GM21825 (cell line): ENCODE data around the gene KCNQ4.

Experiments
- ATAC-seq: cut with Tn5 transposase; IDR thresholded peaks from one replicate; pipeline ENCODE4 v1.9.1; 2021; ENCODE audit warnings: mild to moderate bottlenecking, moderate library complexity; ENCODE audit not compliant: unreplicated experiment

Gene KCNQ4

DNA sequence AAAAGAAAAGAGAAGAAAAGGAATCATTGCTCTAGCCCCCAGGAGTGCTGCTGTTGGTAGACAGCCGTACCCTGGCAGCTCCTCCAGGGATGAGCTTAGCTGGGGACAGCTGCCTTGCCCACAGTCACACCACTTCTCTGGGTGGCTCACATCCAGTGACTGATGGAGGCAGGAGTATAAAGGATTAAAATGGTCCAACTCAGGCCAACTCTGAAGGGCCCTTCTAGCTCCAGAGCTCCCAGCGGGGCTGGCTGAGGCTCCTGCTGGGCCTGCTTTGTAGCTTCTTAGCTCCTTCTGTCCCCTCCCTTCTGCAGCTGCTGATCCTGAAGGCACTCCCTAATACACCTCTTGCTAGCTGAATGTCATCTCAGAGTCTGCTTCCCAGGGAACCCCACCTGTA is 74.2 kb downstream of the KCNQ4 start:
- no peak for ATAC-seq

DNA sequence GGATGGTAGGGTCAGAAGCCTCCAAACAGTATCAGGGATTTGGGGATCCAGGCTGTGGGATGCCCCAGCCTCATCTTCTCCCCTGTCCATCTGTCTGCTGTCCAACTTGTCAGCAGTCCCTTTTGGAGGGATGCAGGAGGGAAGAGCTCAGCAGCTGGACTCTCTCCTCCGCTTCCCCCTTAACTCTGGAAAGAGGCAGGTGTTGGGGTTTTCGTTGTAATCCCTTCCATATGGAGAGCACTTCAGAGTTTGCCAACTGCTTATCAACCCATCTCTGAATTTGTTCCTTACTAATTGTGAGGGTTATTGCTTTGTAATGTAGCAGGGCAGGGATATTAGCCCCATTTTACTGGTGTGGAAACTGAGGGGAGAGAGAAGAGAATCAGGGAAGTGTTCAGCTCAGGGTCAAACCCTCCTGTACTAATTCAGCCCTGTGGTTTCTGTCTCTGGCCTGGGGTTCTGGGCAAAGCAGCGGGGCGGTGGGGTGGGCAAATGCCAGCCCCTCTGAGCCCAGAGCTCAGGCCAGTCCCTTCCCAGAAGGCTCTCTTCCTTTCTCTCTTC is 75.3 kb downstream of the KCNQ4 start:
- ATAC-seq, result no peak

DNA sequence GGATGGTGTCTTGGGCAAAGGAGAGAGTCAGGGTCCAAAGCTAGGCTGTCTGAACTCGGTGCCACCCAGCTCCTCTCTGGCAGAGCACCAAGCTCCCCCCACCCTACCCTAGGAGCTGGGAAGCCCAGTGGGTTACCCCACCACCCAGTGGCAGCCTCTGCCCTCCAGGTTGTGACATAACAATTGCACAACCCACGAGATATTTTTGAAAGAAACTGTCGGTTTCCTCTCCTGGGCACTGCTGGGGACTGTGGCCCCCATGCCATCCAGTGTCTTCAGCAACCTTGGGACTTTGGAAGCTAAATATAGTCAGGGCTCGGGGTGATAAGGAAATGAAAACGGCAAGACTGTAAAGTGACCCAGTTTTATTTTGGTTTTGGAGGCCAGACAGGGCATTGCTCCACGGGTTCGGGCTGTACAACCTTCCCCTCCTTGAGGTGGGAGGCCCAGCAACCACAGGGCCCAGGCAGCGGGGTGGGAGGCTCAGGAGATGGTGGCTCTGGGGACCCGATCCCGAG is 77.2 kb downstream of the KCNQ4 start:
- ATAC-seq, result no peak

DNA sequence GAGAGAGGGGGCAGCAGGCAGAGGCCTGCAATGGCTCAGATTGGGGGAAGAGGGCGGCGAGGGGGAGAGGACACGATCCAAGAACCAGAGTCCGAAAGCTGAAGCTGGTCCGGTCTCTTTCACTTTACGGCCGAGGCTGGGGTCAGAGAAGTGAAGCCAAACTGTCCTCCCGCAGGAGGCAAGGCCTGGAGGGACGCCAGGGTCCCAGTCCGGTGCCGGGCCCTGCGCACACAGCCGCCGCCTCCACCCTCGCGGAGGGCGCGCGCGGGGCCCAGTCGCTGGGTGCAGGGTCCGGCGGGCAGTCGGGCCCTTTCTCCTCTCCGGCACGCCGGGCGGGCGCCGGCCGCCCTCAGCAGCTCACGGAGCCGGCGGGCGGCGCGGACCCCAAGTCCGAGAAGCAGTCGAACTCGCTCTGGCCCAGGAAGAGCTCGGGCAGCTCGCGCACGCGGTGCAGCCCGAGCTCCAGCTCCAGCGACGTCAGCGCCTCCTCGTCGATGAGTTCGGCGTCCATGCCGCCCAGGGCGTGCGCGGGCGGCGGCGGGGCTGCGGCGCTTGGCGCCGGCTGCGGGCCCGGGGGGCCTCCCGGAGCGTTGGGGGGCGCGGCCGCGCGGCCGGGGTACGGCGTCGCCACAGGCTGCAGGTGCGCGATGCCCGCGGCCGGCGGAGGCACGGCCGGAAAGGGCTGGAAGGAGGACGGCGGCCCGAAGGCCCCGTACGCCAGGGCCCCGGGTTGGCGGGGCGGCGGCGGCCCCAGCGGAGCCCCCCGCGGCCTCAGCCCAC is 77.8 kb downstream of the KCNQ4 start:
- ATAC-seq, result no peak

DNA sequence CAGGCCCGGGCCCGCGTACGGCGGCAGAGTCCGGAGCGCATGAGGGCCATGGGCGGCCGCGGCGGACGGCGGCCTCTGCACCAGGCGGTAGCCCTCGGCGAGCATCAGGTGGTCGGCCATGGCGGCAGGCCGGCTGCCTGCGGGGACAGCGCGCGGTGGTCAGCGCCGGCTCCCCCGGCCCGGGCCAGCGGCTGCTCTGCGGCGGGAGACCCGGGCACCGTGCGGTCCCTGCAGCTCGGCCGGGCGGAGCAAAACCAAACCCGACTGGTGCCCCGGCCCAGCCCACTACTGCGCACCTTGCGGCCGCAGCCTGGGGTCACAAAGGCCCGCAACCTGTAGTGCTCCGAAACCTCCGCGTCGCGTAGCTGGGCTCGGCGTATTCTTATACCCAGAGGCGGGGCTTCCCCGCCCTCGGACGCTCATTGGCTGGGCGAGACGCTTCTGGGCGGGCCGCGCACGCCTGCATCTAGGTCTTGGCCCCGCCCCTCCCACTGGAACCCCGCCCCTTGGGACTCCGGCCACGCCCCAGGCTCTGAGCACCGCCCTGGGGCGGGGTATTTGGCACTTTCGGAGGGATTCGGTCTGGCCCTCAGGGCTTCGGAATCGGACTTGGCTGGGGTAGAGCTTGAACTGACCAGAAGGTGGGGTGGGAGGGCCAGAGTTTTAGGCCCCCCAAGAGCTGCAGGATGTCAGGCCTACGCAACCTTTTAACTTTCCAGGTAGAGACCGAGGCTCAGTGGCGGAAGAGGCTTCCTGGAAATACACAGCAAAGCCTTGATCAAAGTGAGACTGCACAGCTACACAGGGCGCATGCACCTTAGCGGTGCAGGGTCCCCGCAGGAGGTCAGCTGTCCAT is 78.6 kb downstream of the KCNQ4 start, which contains the start of gene CITED4:
Gene CITED4 (minus strand): TSS at position 356 of the 856 bp plus-strand sequence. CDS start 236 bp downstream, at position 120.
- ATAC-seq, result peak; percentile 93

DNA sequence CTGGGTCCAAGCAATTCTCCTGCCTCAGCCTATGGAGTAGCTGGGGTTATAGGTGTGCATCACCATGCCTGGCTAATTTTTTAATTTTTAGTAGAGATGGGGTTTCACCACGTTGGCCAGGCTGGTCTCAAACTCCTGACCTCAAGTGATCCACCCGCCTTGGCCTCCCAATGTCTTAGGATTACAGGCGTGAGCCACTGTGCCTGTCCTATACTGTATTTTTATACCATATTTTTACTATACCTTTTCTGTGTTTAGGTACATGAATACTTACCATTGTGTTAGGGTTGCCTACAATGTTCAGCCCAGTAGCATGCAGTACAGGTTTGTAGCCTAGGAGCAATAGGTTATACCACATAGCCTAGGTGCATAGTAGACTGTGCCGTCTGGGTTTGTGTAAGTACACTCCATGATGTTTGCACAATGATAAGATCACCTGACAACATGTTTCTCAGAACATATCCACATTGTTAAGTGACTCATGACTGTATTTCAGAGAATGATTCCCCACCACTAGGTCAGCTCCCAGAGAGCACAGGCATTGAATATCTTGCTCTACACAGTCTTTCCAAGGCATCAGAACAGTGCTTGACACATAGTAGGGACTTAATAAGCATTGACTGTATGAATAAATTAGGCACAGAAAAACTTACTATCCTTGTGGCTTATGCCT is 84.6 kb downstream of the KCNQ4 start:
- no peak for ATAC-seq

DNA sequence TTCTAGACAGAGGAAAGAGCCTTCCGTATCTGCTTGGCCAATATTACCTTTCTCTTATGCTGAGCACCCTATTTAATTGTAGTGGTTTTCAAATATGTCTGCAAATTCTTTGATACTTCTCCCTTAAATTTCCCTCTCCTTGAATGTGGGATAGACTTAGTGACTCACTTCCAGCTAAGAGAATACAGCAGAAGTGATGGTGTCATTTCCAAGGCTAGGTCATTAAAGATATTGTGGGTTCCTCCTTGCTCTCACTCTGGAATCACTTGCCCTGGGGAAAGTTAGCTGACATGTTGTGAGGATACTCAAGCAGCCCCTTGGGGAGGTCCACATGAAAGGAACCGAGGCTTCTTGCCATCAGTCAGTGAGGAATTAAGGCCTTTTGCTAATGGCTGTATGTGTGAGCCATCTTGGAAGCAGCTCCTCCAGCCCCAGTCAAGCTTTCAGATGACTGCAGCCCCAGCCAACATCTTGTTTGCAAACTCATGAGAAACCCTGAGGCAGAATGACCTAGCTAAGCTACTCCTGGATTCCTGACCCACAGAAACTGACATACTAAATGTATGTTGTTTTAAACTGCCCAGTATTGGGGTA is 86.6 kb downstream of the KCNQ4 start:
- ATAC-seq, result no peak

DNA sequence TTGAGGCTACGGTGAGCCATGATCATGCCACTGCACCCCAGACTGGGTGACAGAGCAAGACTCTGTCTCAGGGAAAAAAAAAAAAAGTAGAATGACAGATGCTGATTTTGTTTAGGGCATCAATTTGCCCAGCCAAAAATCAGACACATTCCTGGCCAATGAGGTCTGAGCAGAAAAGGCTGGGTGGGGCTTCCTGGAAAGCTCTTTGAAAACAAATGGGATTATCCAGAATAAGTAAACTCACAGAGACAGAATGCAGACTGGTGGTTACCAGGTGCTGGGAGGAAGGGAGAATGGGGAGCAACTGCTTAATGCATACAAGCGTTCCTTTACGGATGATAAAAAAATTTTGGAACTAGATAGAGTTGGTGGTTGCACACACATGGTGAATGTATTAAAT is 88.7 kb downstream of the KCNQ4 start:
- ATAC-seq, result no peak

DNA sequence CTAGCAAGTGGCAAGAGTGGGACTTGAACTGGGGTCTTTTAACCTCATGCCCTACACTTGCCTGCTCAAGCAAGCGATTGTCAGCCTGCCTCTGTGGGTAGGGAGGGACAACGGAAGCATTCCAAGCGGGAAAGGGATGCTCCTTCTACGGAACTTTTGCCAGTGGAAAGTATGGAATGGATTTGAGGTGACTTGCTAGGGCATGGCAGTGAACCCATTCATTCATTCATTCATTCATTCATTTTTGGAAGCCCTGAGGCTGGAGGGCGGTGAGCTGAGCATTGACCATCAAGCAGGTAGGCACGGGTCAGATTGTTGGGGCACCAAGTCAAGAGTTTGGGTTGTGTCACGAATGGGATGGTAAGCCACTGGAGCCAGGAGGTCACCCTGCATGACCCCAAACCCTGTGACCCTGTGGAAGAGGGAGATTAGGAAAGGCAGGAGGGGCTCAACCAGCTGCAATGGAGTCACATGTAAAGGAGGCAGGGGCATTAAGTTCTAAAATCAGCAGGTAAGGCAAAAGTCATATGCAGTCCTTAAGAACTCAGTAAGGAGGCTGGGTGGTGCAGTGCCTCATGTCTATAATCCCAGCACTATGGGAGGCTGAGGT is 90.4 kb downstream of the KCNQ4 start:
- no peak for ATAC-seq

DNA sequence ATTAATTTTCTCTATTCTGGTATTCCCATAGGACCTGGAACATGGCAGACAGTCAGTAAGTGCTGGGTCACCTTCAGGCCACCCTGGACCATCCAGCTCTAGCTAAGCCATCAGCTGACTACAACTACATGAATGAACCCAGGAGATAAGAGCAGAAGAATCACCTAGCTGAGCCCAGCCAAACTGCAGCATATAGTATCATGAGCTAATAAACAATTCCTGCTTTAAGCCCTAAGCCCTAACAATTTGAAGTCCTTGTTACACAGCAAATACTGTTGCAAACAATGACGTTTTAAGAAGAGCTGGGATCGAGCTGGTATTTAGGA is 92.8 kb downstream of the KCNQ4 start:
- ATAC-seq, result no peak

DNA sequence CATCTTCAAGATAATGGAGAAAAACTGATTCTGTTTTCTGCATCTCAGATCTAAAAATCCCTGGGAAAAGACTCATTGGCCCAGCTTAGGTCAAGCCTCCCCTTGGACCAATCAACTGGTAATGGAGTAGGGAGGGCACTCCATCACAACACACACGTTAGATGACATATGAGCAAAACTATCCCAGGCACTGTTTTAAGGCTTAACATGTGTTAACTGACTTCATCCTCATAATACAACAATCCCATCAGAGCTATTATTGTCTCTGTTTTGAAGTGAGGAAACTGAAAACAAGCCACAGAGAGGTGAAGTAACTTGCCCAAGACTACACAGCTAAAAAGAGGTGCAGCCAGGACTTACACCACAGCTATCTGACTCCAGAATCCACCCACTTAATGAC is 93.3 kb downstream of the KCNQ4 start:
- ATAC-seq, result no peak

DNA sequence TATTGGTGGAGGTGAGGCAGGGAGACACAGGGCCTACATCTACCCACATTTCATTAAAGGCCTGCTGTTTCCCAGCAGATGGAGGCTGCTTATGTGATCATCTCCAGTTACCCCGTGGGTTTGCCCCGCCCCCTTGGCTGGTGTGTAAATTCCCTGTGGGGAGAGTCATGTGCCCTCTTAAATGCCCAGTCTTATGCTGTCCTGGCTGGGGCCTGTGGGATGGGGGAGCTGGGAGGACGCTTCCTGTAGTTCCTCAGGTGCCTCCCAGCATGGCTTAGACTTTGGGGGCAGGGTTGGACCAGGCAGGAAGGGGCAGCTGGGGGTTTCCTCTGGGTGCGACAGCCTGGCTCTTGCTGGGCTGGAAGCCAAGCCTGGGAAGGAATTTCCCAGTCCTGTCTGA is 94.1 kb downstream of the KCNQ4 start:
- ATAC-seq, result no peak

DNA sequence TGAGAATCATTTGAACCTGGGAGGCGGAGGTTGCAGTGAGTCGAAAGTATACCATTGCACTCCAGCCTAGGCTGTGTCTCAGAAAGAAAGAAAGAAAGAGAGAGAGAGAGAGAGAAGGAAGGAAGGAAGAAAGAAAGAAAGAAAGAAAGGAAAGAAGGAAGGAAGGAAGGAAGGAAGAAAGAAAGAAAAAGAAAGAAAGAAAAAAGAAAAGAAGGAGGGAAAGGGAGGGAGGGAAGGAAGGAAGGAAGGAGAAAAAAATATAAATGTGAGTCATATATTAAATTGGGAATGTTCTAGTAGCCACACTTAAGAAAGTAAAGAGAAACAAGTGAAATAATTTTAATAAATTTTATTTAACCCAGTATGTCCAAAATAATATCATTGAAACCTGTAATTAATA is 95.3 kb downstream of the KCNQ4 start:
- ATAC-seq, result no peak

DNA sequence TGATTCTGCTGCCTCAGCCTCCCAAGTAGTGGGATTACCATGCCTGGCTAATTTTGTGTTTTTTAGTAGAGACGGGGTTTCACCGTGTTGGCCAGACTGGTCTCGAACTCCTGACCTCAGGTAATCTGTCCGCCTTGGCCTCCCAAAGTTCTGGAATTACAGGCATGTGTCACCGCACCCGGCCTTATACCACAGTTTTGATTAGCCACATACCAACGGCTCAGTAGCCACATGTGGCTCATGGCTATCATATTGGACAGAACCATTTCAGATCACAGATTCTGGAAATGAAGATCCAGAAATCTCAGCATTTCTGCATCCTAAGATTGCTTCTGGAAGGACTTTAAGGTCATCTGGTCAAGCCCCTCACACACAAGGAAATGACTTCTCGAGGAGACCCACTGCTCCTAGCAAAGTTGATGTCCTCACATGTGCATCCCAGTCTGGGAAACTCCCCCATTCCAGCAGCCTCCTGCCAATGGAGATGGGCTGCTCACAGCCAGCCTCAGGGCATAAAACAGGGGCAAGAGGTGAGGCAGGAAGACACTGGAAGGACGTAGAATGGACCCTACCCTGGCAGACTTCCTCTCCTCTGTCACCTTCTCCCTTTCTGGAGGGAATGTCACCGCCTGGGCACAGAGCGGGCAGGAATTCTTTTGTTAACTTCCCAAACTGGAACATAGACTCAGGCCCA is 96.0 kb downstream of the KCNQ4 start:
- ATAC-seq, result no peak

DNA sequence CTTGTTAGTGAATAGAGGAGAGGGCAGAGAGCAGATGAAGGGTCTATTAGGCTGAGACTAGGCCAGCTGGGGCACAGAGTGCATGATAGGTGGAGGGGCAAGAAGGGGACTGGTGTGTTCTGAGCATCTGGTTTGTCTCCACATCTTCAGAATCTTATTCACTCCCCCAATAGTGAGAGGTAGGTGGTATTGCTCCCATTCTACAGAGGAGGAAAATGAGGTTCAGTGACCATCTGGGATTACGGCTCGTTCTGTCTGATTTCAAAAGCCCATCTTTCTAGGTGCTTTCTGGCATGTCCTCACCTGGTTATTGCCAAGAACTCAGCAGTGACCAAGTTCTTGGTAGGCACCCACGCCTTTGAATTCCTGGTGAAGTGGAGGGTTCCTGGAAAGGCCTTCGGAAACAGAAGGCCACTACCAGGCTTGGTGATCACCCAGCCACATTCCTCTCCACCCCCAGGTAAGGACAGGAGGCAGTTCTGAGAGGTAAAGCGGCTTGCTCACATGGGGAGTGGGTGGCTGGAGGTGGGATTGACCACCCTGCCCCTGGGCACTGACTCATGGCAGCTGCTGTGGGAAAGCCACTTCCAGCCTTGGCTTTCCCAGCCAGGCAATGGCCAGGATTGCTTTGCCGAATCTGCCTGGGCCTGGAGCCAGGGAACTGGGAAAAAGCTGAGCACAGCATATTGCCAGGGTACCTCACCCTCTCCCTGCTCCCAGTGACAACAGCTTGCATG is 97.4 kb downstream of the KCNQ4 start:
- ATAC-seq, result no peak

DNA sequence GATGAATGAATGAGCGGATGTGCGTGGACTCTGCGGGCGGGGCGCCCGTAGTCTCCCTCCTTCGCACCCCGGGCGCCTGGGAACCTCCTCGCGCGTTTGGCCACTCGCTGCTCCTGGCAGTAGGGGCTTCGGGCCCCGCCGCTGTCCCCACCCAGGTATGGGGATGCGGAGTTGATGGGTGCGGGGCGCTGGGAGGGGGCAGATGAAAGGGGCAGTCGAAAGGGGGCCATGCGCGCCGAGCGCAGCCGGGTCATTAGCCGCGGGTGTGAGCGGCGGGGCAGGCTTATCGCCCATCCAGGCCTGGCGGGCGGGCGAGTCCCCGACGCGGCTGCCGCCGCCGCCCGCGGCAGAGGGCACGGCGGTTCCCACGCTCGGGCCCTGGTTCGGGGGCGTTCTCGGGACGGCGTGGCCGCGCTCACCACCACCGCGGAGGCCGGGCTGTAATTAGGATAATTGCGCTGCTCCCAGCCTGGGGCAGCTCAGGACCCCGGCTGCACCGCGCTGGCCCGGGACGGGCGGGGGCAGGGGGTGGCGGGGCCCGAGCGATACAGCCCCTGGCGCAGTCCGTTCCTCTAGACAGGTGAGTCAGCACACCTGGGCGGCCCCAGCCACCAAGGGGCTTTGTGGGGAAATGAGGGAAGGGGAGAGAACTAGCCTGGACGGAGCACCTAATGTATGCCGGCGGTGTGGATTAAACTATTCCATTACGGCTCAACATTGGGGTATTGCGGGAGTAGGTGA is 100.6 kb downstream of the KCNQ4 start:
- no peak for ATAC-seq

DNA sequence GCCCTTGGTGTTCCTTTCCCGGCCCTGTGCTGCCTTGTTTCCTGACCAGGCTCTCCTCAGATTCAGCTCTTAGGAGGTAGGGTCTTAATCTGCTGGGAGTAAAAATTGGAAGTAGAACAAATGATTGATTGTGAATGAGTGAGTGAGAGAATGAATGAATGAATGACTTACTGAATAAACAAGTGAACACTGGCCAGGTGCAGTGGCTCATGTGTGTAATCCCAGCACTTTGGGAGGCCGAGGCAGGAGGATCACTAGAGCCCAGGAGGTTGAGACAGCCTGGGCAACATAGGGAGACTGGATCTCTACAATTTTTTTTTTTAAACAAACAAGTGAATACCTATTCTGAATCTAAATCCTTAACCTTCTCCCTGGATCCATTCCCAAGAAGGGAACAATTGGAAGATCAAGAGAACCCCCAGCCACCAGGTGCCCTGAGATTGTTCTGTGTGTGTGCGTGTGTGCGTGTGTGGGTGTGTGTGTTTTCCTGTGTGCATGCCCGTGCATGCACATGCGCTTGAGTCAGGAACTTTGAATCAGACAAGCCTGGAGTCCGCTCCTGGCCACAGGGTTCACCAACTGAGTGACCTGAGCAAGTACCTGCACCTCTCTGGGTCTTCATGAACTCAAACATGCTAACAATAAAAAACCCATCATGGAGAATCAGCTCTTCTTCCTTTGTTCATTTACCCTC is 102.9 kb downstream of the KCNQ4 start:
- ATAC-seq, result no peak

DNA sequence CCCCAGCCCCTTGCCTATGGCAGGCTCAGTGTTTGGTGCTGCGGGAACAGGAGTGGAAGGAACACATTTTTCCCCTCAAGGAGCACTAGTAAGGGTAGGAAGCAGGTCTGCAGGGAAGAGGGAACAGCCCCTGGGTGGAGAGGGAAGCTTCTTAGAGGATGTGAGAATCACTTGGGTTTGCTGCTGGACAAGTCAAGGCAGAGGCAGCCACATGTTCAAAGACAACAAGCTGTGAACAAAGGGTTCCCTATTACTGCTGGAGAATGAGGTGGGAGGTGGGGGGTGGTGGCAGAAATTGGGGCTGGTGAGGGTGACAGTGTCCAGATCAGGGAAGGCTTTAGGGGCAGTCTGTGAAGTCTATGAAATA is 103.4 kb downstream of the KCNQ4 start:
- ATAC-seq, result no peak
